Measurements from ENCODE around the gene OCA2.

- TF ChIP-seq CTCF (conservative IDR thresholded peaks at IDR 0.05; ENCODE audit: low read depth, low read length) (no peak), USF2 (IDR thresholded peaks at IDR 0.05; ENCODE audit: low read depth, low read length) (no peak), RFX5 (IDR thresholded peaks at IDR 0.05; ENCODE audit: low read depth, low read length) (no peak), POLR2A (IDR thresholded peaks at IDR 0.05; ENCODE audit: low read depth, low read length) (no peak), BHLHE40 (IDR thresholded peaks at IDR 0.05; ENCODE audit: low read depth, low read length) (no peak), MXI1 (IDR thresholded peaks at IDR 0.05; ENCODE audit: borderline replicate concordance, low read depth, low read length) (no peak), RCOR1 (IDR thresholded peaks at IDR 0.05; ENCODE audit: insufficient replicate concordance, low read length) (no peak), NFE2L2 (IDR thresholded peaks at IDR 0.05; ENCODE audit: low read depth, low read length) (no peak), SMC3 (IDR thresholded peaks at IDR 0.05; ENCODE audit: low read depth, low read length) (no peak), CEBPB (IDR thresholded peaks at IDR 0.05; ENCODE audit: low read depth, low read length) (no peak), MAZ (IDR thresholded peaks at IDR 0.05; ENCODE audit: borderline replicate concordance, low read depth, low read length) (no peak)
These were observed 272.7 kb downstream of the OCA2 start for GRCh38 chr15:27826411-27826810.

Measured in IMR-90 (cell line).